ENCODE results near the gene QRFP. TPM values are rescaled to one million over a fixed set of nuclear protein-coding genes. Genes with fewer than 3 reads are reported as not detected.

Gene QRFP
- total and polyA plus RNA-seq, 2 of the 8 experiments (the other 6 are each of a cell fraction or from before 2014, with no cell fraction given), result not detected

DNA sequence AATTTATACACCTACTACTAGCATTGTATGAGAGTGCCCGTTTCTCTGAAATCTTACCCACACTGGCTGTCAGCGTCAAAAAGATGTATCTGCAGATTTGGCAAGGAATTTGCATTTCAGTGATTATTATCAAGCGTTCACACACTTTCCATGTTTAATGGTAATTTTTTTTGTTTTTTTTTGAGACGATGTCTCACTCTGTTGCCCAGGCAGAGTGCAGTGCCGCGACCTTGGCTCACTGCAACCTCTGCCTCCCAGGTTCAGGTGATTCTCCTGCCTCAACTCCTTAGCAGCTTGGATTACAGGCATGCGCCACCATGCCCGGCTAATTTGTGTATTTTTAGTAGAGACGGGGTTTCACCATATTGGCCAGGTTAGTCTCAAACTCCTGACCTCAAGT, 47.3 kb downstream of the QRFP start:
- no peak overlapping the region for H4K8ac ChIP-seq (ENCODE audit: extremely low read depth, insufficient read depth, low read length)
- peaks cover 11 to 82% of the 10 kb centered on the region in 2 experiments for H3K79me2 ChIP-seq (ENCODE audit: control insufficient read depth in 1 of 2, insufficient read depth in 2 of 2, low read length in 2 of 2)
- no peak overlapping the region for H3K9ac ChIP-seq (replicated peaks in 1 of 4; ENCODE audit: extremely low read depth in 1 of 4, low read depth in 3 of 4, low read length in 3 of 4)
- no peak overlapping the region for H2BK120ac ChIP-seq (replicated peaks; ENCODE audit: low read depth, low read length)
- H3K4ac ChIP-seq (replicated peaks; ENCODE audit: insufficient read length, low read depth, low read length), result no peak overlapping the region
- ChIA-PET POLR2A (ENCODE audit: partially characterized antibody) (interaction anchor here (1.2 kb wide), 1 partner anchor 17 kb away, joined by 4 read pairs; no protein-coding TSS in a partner anchor), CTCF (ENCODE audit: partially characterized antibody) (interaction anchor here (1.2 to 3.0 kb wide), 4 partner anchors 10 to 78 kb away, joined by 4 to 19 read pairs (median 5); no protein-coding TSS in a partner anchor)
- no peak overlapping the region for H2AK5ac ChIP-seq (ENCODE audit: low read depth, low read length)
- no peak overlapping the region for H4K5ac ChIP-seq (ENCODE audit: insufficient read length, low read depth, low read length)
- H4K20me1 ChIP-seq (replicated peaks in 1 of 2; ENCODE audit: control insufficient read depth in 1 of 2, insufficient read depth in 2 of 2, low read length in 2 of 2), result peaks cover 0 to 3% of the 10 kb centered on the region in 2 experiments
- H2AFZ ChIP-seq (ENCODE audit: low read length), result no peak overlapping the region
- no peak overlapping the region for H3K27ac ChIP-seq (ENCODE audit: low read depth, low read length)
- H3K23ac ChIP-seq (ENCODE audit: insufficient read length), result no peak overlapping the region
- 95% methylated on average over 9 of the region's 9 CpGs; no CpG with 5 or more reads in 1 of the 2 experiments for WGBS, 2 experiments (ENCODE audit: extremely low coverage in 1 of 2, insufficient coverage in 1 of 2, insufficient read length in 1 of 2, insufficient replicate concordance in 2 of 2, low coverage in 1 of 2, low lambda C conversion rate in 2 of 2, missing lambda C conversion rate in 1 of 2)
- no peak overlapping the region for H3K14ac ChIP-seq (ENCODE audit: insufficient read length)
- H3K9me3 ChIP-seq (ENCODE audit: insufficient read depth in 2 of 2, low read depth in 1 of 2, low read length in 1 of 2), result no peaks in the 10 kb centered on the region
- peaks cover 8% of the 10 kb centered on the region for H3K79me1 ChIP-seq (ENCODE audit: low read depth, low read length)
- H2BK20ac ChIP-seq (ENCODE audit: low read length), result no peak overlapping the region
- no peak overlapping the region for H3K4me2 ChIP-seq (ENCODE audit: insufficient read depth in 1 of 2, low read depth in 2 of 2, low read length in 2 of 2)
- H3K56ac ChIP-seq (replicated peaks; ENCODE audit: insufficient read length, low read depth, low read length), result no peak overlapping the region
- no peak overlapping the region for H3K18ac ChIP-seq (ENCODE audit: extremely low read depth, low read length)
- H2BK5ac ChIP-seq (ENCODE audit: low read depth, low read length), result no peak overlapping the region
- no peak overlapping the region for H3K4me3 ChIP-seq (ENCODE audit: extremely low read depth in 1 of 4, insufficient read depth in 2 of 4, low read depth in 3 of 4, low read length in 4 of 4)
- peaks cover 0 to 6% (median 4%) of the 10 kb centered on the region in 4 experiments; a peak in 3 of 8 replicates for H3K36me3 ChIP-seq (ENCODE audit: control insufficient read depth in 2 of 4, insufficient read depth in 4 of 4, low read length in 3 of 4)
- H3K23me2 ChIP-seq (ENCODE audit: low read depth, low read length), result no peaks in the 10 kb centered on the region; the same call in 1 of the 2 replicates
- no peak overlapping the region for H2BK12ac ChIP-seq (ENCODE audit: low read depth, low read length)
- no peak overlapping the region for H4K91ac ChIP-seq (replicated peaks; ENCODE audit: insufficient read length, low read length)
- H3K27me3 ChIP-seq (replicated peaks in 1 of 4; ENCODE audit: control insufficient read depth in 3 of 4, extremely low read depth in 1 of 4, insufficient read depth in 3 of 4, low read length in 3 of 4), result no peaks in the 10 kb centered on the region
- DNase-seq (ENCODE audit: low read depth in 1 of 2, low spot score in 2 of 2) (no peak), FAIRE-seq (no peak)
- H3K4me1 ChIP-seq (replicated peaks in 1 of 4; ENCODE audit: control insufficient read depth in 3 of 4, insufficient read depth in 4 of 4, low read length in 3 of 4), result peaks cover 4 to 20% (median 12%) of the 10 kb centered on the region in 4 experiments
- no peak overlapping the region for H2BK15ac ChIP-seq (ENCODE audit: low read length)

Measured in H1 (cell line).